Neural progenitor cell (in vitro differentiated cells): ENCODE measurements around the gene PATJ.

Experiments used
- EZH2 ChIP-seq: fragments of 200-600 bp; sonication (generic); IDR thresholded peaks from 2 replicates; pipeline ENCODE4 v1.6.1; 2017; ENCODE audit warnings: antibody characterized with exemption, mild to moderate bottlenecking, moderate library complexity
- EZH2phosphoT487 ChIP-seq: fragments of 200-600 bp; sonication (generic); IDR thresholded peaks from 2 replicates; pipeline ENCODE4 v1.6.1; 2017; ENCODE audit warnings: antibody characterized with exemption
- TF ChIP-seq, protein P1 (sequence below): fragments of 200-600 bp; sonication (generic); IDR thresholded peaks from 2 replicates; pipeline ENCODE4 v1.5.1; 2017; ENCODE audit warnings: antibody characterized with exemption, mild to moderate bottlenecking

DNA sequence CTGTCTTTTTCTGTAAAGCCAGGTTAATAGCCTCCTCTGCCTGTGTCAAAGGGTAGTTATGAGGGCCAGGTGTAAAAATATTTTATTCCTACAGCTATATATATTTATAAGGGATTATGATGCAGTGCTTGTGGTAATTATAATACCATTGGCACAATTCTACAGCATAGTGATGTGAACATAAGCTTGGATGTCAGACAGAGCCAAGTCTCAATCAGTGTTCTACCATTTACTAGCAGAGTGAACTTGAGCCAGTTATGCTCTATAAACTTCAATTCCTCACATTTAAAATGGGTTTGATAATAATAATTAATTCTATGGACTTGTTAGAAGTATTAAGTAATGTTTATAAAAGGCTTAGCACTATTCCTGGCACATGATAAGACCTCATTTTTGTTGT lies 300.9 kb downstream of the PATJ start:
- TF ChIP-seq, protein P1, sequence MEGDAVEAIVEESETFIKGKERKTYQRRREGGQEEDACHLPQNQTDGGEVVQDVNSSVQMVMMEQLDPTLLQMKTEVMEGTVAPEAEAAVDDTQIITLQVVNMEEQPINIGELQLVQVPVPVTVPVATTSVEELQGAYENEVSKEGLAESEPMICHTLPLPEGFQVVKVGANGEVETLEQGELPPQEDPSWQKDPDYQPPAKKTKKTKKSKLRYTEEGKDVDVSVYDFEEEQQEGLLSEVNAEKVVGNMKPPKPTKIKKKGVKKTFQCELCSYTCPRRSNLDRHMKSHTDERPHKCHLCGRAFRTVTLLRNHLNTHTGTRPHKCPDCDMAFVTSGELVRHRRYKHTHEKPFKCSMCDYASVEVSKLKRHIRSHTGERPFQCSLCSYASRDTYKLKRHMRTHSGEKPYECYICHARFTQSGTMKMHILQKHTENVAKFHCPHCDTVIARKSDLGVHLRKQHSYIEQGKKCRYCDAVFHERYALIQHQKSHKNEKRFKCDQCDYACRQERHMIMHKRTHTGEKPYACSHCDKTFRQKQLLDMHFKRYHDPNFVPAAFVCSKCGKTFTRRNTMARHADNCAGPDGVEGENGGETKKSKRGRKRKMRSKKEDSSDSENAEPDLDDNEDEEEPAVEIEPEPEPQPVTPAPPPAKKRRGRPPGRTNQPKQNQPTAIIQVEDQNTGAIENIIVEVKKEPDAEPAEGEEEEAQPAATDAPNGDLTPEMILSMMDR: no peak
- TF ChIP-seq EZH2 (no peak), EZH2phosphoT487 (no peak)
